Endometrial microvascular endothelial cells (primary cell): Measurements from ENCODE around the gene UBE2N. TPM values are rescaled to one million over a fixed set of nuclear protein-coding genes. Genes with fewer than 3 reads are reported as not detected.

ENCODE experiments used
- in situ Hi-C: cut with HindIII; loops from 2 replicates; pipeline ENCODE4 v1.10.0; 2017; ENCODE audit warnings: low sequenced_read_pairs, low pct_unique_long_range_greater_than_20kb; ENCODE audit errors: inconsistent ontology term
- total RNA-seq: library from RNA; depleted of rRNA; stranded (reverse); fragments of >200 nt; gene quantifications from one replicate; pipeline ENCODE4 v1.2.3, GENCODE V29; 2015; ENCODE audit errors: inconsistent ontology term

Gene UBE2N
- total RNA-seq, 1 donor from 2014 or later, result 69.1 TPM

DNA sequence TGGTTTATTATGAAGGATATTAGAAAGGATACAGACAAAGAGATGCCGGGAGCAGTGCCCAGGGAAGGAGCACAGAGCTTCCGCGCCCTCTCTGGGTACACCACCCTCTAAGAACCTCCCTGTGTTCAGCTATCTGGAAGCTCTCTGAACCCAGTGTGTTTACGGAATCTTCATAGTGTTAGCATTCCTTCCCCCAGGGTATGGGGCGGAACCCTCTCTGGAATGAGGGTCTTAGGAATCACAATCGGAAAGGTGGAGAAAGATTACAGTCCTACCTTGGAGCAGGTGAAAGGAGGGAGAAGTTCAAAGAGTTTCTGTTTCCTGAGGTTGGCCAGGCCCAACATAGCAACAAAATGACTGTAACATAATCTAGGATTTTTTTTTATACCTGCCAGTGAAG, 70.8 kb downstream of the UBE2N start:
- in situ Hi-C loops, result no loop called here

DNA sequence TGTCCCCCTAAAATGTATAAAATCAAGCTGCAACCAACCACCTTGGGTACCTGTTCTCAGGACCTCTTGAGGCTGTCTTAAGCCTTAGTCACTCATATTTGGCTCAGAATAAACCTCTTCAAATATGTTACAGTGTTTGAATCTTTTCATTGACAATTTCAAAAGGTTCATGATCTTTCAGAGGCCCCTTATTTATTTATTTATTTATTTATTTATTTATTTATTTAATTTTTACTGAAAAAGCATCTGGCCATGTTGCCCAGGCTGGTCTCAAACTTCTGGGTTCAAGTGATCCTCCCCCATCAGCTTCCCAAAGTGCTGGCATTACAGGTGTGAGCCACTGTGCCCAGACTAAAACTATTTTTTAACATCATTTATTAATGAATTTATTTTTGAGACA, 72.2 kb downstream of the UBE2N start:
- in situ Hi-C loops, result no loop called here

DNA sequence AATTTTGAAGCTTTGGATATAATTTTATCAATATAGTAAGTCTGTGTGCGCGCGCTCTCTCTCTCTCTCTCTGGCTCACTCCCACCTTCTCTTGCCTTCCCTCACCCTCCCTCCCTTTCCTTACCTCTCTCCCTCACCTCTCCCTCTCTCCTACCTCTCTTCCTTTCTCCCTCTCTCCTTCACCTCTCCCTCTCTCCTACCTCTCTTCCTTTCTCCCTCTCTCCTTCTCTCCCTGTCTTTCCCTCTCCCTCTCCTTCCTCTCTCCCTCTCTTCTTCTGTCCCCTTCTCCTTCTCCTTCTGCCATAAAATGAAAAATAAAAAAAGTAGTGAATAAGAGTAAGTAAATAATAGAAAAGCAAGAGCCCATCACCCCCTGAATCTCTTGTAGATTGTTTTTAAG, 73.0 kb downstream of the UBE2N start:
- in situ Hi-C loops, result no loop called here

DNA sequence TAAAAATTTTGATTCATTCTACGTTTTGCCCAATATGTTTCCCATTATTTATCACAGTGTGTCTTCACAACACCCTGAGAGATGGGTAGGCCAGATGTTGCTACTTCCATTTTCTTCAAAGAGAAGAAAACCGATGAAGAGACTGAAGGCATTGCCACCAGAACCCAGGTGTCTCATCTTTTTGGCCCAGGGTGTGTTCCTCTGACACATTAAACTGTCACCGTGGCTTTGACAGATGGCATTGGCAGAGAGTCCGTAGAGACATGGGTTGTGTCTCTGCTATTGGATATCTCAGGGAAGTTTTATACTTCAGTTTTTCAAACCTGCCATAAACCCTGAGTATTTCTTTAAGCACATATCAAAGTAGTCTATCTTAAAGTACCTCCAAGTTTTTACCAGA, 75.3 kb downstream of the UBE2N start:
- in situ Hi-C loops, result no loop called here

DNA sequence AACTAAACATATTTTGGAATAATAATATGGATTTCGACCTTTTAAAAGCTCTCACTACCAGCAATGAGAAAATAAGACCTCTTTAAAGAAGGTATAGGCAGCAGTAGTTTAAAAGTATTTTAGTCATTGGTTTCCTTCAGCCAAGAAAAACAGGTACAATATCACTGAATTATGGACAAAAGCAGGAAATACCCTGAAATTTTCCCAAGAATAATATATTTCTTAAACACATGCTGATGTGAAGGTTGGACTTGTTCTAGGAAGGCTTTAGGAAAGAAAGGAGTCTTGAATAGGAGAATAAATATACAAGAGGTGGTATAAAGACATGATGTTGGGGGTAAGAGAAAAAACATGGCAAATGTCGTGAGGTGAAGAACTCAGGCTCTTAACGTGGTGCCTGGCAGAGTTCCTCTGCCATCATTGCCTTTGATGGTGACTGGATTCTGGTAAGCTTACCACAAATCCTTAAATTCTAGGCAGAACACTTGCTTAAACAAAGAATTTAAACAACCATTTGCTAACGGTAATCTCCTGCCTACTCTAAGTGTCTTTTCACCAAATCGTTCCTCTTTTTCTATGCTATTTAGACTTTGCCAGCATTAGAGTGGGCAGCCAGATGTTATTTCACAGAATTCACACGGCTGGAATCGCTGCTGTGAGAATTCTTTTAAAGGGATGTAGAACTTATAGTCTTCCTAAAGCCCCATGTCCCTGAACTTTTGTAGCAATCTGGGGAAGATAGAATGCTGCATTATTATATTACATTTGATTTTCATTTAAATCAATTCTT, 75.9 kb downstream of the UBE2N start:
- in situ Hi-C loops, result no loop called here

DNA sequence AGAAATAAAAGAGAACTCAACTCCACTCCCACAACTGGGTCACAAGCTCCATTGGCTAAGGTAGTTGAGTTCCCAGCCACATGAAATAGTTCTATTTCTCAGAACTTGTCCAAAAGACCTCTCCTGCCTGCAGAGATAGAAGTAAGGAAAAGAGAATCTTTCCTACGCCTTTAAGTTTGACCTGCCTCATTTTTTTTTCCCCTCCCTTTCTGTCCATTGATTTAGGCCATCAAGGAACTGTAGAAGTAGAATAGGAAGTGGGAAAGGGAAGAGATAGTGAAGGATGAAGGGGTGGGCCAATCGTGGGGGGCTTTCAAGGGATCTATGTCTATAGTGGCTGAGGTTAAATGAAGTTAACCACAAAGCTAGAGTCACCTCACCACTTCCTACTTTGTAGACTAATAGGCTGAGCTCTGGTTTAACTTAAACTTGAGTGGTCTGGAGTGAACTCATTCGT, 77.9 kb downstream of the UBE2N start:
- in situ Hi-C loops, result no loop called here

DNA sequence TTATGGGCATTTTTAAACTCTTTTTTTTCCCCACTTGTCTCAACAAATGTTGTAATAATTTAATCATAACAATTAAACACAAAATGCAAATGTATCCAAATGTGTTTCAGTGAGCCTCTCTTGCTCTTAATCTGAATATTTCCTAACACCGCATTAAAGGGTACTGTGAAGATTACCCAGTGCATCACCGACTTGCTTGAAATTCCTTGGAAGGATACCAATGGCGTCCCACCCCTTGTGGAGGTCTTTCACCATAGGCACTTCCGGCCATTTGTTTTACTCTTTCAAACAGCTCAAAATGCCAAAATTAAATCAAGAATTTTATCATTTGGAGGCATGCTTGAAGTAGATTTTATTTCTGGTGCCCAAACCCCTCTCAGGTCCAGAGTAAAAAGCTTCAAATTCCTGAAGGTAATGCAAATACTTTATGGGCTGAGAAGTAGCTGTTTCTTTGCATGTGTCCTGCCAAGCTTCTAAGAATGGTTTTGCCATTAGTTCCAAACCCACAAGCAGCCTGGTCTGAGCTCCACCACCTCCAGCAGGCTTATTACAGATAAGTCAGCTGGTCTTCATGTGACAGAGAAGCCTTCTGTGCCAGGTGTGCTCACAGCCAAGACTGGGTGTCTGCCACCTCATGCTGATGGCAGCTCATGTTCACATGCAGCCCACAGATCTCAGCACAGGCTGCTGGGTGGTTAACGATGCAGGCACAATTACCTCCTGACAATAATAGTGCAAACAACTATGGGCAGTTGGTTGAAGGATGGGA, 80.4 kb downstream of the UBE2N start:
- in situ Hi-C loops, result no loop called here

DNA sequence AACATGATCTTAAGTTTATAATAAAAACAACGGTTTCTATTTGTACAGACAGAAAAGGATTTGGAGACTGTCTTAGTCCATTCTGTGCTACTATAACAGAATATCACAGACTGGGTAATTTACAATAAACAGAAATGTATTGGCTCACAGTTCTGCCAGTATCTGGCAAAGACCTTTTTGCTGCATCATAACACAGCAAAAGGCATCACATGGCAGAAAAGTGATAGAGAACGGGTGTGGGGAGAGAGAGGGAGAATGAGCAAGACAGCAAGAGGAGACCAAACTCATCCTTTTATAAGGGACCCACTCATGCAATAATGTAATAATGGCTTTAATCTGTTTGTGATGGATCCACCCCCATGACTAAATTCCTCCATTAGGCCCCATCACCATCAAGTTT, 81.1 kb downstream of the UBE2N start:
- in situ Hi-C loops, result no loop called here

DNA sequence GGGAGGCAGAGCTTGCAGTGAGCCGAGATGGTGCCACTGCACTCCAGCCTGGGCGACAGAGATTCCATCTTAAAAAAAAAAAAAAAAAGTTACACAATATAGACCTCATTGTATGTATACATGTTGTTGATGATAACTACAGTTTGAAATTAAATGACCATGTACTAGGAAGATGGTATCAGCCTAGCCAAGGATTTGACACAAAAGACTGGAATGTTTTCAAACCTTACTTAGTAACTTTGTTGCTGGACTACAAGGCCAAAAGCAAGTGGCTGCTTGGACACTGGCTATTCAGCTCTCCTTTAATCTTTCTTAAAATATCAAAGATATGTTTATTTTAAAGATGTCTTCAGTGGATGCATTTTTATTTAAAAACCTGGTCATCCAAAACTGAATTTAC, 82.9 kb downstream of the UBE2N start:
- in situ Hi-C loops, result no loop called here

DNA sequence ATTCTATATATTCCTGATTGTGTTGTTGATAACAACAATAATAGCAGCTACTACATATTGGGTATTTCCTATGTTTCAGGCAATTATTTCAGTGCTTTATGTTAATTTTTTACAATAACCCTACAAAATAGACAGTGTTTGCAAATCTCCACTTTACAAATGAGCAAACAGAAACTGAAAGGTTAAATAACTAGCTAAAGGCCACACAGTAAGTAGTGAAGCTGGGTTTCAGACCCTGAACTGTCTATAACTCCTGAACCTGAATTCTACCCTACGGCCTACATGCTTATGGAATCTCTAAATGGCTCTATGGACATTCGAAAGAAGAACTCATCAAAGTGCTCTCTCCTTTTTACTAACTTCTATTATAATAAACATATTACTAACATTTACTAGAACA, 83.7 kb downstream of the UBE2N start:
- in situ Hi-C loops, result no loop called here

DNA sequence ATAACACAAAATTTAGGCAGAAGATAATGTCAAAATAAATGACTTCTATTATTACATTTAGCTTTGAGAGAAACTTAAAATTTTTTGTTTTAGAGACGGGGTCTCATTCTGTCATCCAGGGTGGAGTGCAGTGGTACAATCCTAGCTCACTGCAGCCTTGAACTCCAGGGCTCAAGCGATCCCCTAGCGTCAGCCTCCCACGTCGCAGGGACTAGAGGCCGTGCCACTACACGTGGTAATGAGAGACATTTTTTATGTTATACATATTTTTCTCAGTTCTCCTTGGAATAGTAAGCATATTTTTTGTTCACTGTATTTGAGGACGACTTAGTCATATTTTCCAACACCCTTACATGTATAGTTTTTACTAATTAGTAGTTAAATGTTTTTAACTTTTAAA, 85.5 kb downstream of the UBE2N start:
- in situ Hi-C loops, result no loop called here

Other genes with a start within 250 kb of the UBE2N start
- gene NUDT4, start 64.0 kb downstream of the UBE2N start, total RNA-seq, result 60.7 TPM
- gene MRPL42, start 25.6 kb upstream of the UBE2N start, total RNA-seq, result 89.9 TPM
- 89.3 TPM for gene SOCS2, start 130.7 kb upstream of the UBE2N start, total RNA-seq
- 28.3 TPM for gene CRADD, start 235.4 kb upstream of the UBE2N start, total RNA-seq